ENCODE measurements around the gene SYCP3.

- TF ChIP-seq, protein P1, sequence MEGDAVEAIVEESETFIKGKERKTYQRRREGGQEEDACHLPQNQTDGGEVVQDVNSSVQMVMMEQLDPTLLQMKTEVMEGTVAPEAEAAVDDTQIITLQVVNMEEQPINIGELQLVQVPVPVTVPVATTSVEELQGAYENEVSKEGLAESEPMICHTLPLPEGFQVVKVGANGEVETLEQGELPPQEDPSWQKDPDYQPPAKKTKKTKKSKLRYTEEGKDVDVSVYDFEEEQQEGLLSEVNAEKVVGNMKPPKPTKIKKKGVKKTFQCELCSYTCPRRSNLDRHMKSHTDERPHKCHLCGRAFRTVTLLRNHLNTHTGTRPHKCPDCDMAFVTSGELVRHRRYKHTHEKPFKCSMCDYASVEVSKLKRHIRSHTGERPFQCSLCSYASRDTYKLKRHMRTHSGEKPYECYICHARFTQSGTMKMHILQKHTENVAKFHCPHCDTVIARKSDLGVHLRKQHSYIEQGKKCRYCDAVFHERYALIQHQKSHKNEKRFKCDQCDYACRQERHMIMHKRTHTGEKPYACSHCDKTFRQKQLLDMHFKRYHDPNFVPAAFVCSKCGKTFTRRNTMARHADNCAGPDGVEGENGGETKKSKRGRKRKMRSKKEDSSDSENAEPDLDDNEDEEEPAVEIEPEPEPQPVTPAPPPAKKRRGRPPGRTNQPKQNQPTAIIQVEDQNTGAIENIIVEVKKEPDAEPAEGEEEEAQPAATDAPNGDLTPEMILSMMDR (conservative IDR thresholded peaks at IDR 0.05 in 1 of 2, IDR thresholded peaks at IDR 0.05 in 1 of 2; ENCODE audit: extremely low read depth in 1 of 2, insufficient read depth in 1 of 2, low read depth in 1 of 2, low read length in 2 of 2), result no peak
- no peak for TF ChIP-seq EZH2 (IDR thresholded peaks at IDR 0.05; ENCODE audit: borderline replicate concordance, low read length)
Measured at GRCh38 chr12:101764051-101764792, 25.0 kb upstream of the SYCP3 start.
